Measurements from ENCODE around the gene PTPN6. TPM values are rescaled to one million over a fixed set of nuclear protein-coding genes. Genes with fewer than 3 reads are reported as not detected.
"Not testable (repeated sequence)": the region's sequence is repeated elsewhere in the genome, so short reads cannot be mapped to it uniquely, and the experiment has no call there.

Gene PTPN6
- polyA plus RNA-seq, 1 experiment: 0.27 TPM

DNA sequence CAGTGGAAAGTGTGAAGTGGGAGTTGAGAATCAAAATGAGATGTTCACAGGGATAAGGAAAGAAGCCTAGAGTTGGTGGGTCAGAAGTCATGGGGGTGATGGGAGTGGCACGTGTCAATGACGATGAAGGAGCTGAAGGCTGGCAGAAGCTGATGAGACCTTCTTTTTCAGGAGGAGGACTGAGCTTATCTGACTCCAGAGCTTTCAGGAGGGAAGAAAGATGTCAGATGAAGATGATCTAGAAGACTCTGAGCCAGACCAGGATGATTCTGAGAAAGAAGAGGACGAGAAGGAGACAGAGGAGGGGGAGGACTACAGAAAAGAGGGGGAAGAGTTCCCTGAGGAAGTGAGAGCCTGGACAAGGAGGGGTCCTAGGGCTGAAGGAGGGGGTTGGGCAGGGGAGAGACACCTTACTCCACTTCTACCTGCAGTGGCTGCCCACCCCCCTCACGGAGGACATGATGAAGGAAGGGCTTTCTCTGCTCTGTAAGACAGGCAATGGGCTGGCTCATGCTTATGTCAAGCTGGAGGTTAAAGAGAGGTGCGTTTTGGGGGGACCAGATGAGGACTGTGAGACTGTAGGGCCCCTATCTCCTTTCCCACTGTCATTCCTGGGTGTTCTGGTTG lies 45.6 kb upstream of the PTPN6 start:
- no peak for DNase-seq (ENCODE audit: low read depth)
- H3K4me3 ChIP-seq (ENCODE audit: low read depth, low read length): peak overlapping the region; percentile 58
- no peaks in the 10 kb centered on the region; the same call in 1 of the 2 replicates for H3K36me3 ChIP-seq (ENCODE audit: control insufficient read depth, insufficient read depth, low read length)
- H3K27me3 ChIP-seq (ENCODE audit: control insufficient read depth, insufficient read depth, low read length): no peaks in the 10 kb centered on the region
- ChIA-PET POLR2A (no interaction called here), CTCF (interaction anchor here (0.7 to 2.2 kb wide), 5 partner anchors 19 to 239 kb away, joined by 3 to 12 read pairs (median 5); no protein-coding TSS in a partner anchor)
- no peak for TF ChIP-seq CTCF (IDR thresholded peaks at IDR 0.05; ENCODE audit: insufficient read depth, low read depth, low read length)

- H3K27me3 ChIP-seq (ENCODE audit: control insufficient read depth, insufficient read depth, low read length); POLR2A ChIA-PET; H3K36me3 ChIP-seq (ENCODE audit: control insufficient read depth, insufficient read depth, low read length); H3K4me3 ChIP-seq (ENCODE audit: low read depth, low read length); DNase-seq (ENCODE audit: low read depth): not testable (repeated sequence)
- CTCF ChIA-PET: interaction anchor here (1.0 to 1.5 kb wide), 2 partner anchors 16 to 17 kb away, joined by 3 to 4 read pairs; no protein-coding TSS in a partner anchor
Observed at GRCh38 chr12:6908141-6908540, 43.0 kb upstream of the PTPN6 start.

DNA sequence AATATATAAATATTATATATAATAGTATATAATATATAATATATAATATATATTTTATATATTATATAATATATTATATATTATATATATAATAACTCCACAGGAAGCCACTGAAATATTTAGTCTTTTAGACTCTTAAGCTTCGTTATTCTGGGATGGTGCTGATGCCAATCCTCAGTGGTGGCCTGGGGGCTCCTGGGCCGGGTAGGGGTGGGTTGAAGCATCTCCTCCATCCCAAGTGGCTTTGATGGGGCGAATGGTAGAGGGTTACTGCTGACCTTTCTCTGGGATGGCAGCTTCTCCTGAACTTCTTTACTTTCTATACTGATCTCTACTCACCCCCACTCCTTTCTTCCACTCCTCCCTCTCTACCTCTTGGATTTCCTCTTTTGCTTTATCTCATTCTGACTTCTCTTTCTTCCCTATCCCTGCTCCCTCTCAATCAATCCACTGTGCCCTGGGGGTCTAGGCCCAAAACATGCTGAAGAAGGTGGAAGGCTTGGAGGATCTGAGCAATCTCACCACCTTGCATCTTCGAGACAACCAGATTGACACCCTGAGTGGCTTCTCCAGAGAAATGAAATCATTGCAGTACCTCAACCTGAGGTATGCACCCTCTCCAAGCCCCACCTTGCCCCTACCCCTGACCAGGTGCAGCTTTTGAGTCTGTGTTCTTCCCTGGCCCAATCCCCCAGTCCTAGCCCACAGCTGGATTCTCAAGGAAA lies 41.6 kb upstream of the PTPN6 start:
- CTCF ChIA-PET: interaction anchor here (0.7 to 0.9 kb wide), 3 partner anchors 15 to 37 kb away, joined by 3 read pairs; no protein-coding TSS in a partner anchor
- no peak for DNase-seq (ENCODE audit: low read depth)
- Histone ChIP-seq H3K36me3 (ENCODE audit: control insufficient read depth, insufficient read depth, low read length) (no peaks in the 10 kb centered on the region; the same call in 1 of the 2 replicates), H3K4me3 (ENCODE audit: low read depth, low read length) (no peak overlapping the region), H3K27me3 (ENCODE audit: control insufficient read depth, insufficient read depth, low read length) (no peaks in the 10 kb centered on the region)
- TF ChIP-seq CTCF (IDR thresholded peaks at IDR 0.05; ENCODE audit: insufficient read depth, low read depth, low read length): no peak
- POLR2A ChIA-PET: no interaction called here

DNA sequence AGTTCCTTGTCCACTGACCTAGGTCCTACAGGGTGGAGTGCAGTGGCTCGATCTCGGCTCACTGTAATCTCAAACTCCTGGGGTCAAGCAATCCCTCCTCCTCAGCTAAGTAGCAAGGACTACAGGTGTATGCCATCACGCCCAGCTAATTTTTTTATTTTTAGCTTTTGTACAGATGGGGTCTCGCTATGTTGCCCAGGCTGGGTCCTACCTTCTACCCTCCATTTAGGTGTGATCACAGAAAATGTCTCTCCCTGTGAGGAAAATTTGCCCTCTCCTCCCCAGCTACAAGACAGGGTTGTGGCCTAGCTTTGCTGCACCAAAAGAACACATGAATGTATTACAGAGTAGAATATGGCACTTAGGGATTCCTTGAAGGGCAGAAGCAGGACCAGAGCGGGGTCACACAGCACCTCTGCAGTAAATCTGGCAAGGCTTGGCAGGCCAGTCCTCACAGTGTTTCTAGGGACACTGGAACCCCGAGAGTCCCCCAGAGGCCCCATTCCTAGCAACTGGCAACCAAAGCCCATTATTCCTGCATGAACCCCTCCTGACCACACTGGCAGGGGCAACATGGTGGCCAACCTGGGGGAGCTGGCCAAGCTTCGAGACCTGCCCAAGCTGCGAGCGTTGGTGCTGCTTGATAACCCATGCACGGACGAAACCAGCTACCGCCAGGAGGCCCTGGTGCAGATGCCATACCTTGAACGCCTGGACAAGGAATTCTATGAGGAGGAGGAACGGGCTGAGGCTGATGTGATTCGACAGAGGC lies 38.8 kb upstream of the PTPN6 start:
- Histone ChIP-seq H3K27me3 (ENCODE audit: control insufficient read depth, insufficient read depth, low read length) (no peaks in the 10 kb centered on the region), H3K36me3 (ENCODE audit: control insufficient read depth, insufficient read depth, low read length) (peaks cover 7% of the 10 kb centered on the region), H3K4me3 (ENCODE audit: low read depth, low read length) (no peak overlapping the region)
- CTCF ChIA-PET: interaction anchor here (0.6 to 3.2 kb wide), 9 partner anchors 12 to 159 kb away, joined by 3 to 11 read pairs (median 6); partner anchors contain the start of genes MLF2 and SPSB2
- POLR2A ChIA-PET: no interaction called here
- DNase-seq (ENCODE audit: low read depth): no peak
- TF ChIP-seq CTCF (IDR thresholded peaks at IDR 0.05; ENCODE audit: insufficient read depth, low read depth, low read length): no peak

DNA sequence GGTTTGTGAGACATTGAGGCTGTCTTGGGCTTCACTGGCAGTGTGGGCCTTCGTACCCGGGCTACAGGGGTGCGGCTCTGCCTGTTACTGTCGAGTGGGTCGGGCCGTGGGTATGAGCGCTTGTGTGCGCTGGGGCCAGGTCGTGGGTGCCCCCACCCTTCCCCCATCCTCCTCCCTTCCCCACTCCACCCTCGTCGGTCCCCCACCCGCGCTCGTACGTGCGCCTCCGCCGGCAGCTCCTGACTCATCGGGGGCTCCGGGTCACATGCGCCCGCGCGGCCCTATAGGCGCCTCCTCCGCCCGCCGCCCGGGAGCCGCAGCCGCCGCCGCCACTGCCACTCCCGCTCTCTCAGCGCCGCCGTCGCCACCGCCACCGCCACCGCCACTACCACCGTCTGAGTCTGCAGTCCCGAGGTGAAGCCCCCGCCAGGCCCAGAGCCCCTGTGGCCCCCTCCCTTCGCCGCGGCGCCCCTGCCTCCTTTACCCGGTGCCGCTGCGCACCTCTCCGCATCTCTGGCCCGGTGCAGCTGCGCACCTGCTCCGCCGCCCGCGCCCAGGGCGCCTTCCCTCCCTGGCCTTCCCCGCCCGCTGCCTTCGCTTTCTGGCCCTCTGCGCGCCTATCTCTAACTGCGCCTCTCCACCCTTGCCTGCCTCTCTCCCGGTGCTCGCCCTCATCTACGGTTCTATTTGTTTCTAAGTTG lies 36.8 kb upstream of the PTPN6 start, which contains the start of gene ENO2:
Gene ENO2, plus strand, starts transcription at position 335 of the 701 bp plus-strand sequence. CDS start 1,253 bp downstream, outside the sequence.
- no peak for DNase-seq (ENCODE audit: low read depth)
- peaks cover 11% of the 10 kb centered on the region for H3K36me3 ChIP-seq (ENCODE audit: control insufficient read depth, insufficient read depth, low read length)
- ChIA-PET POLR2A (interaction anchor here (0.6 kb wide), 2 partner anchors 11 to 20 kb away, joined by 4 to 8 read pairs; no protein-coding TSS in a partner anchor), CTCF (interaction anchor here (1.0 to 4.6 kb wide), 7 partner anchors 9 to 50 kb away, joined by 3 to 20 read pairs (median 6); partner anchors contain the start of genes SPSB2 and TPI1)
- no peak for TF ChIP-seq CTCF (IDR thresholded peaks at IDR 0.05; ENCODE audit: insufficient read depth, low read depth, low read length)
- H3K4me3 ChIP-seq (ENCODE audit: low read depth, low read length): peak within 1 kb of the TSS; percentile 91
- H3K27me3 ChIP-seq (ENCODE audit: control insufficient read depth, insufficient read depth, low read length): no peaks in the 10 kb centered on the region

All from BJ (cell line).